Karpas-422 (cell line): ENCODE data around the gene FOXP4. TPM values are rescaled to one million over a fixed set of nuclear protein-coding genes. Genes with fewer than 3 reads are reported as not detected.

Experiments
- DNase-seq: peaks from one replicate; pipeline ENCODE4 v3.0.0-alpha.2; 2015
- H2AFZ ChIP-seq: fragments of 200-600 bp; sonication (generic); 2 replicates; pipeline ENCODE4 v1.6.1; 2014; ENCODE audit warnings: antibody characterized with exemption, low read length, mixed read lengths
- H3K27ac ChIP-seq: fragments of 200-600 bp; sonication (generic); 2 replicates; pipeline ENCODE4 v1.5.1; 2014; ENCODE audit warnings: mild to moderate bottlenecking, low read length, moderate library complexity
- H3K27me3 ChIP-seq: fragments of 200-600 bp; sonication (generic); 2 replicates; pipeline ENCODE4 v1.6.1; 2014; ENCODE audit warnings: low read length, mixed read lengths
- H3K36me3 ChIP-seq: fragments of 200-600 bp; sonication (generic); 2 replicates; pipeline ENCODE4 v1.6.1; 2014; ENCODE audit warnings: low read length, mixed read lengths; ENCODE audit not compliant: insufficient read depth
- H3K4me1 ChIP-seq: fragments of 200-600 bp; sonication (generic); 2 replicates; pipeline ENCODE4 v1.6.1; 2014; ENCODE audit warnings: mild to moderate bottlenecking, low read length, mixed read lengths
- H3K4me2 ChIP-seq: fragments of 200-600 bp; sonication (generic); 2 replicates; pipeline ENCODE4 v1.6.1; 2014; ENCODE audit warnings: low read length, low read depth, mild to moderate bottlenecking; ENCODE audit not compliant: poor library complexity, severe bottlenecking
- H3K4me3 ChIP-seq: fragments of 200-600 bp; sonication (generic); 2 replicates; pipeline ENCODE4 v1.5.1; 2014; ENCODE audit warnings: mild to moderate bottlenecking, antibody characterized with exemption, low read length, mixed read lengths
- H3K79me2 ChIP-seq: fragments of 200-600 bp; sonication (generic); 2 replicates; pipeline ENCODE4 v1.6.1; 2014; ENCODE audit warnings: mild to moderate bottlenecking, low read length, mixed read lengths
- H3K9ac ChIP-seq: fragments of 200-600 bp; sonication (generic); 2 replicates; pipeline ENCODE4 v1.6.0; 2014; ENCODE audit warnings: low read length
- H3K9me2 ChIP-seq: fragments of 200-600 bp; sonication (generic), shearing (Covaris generic); replicated peaks from 2 replicates; pipeline ENCODE4 v1.6.0; 2014; ENCODE audit warnings: mild to moderate bottlenecking, low read length, moderate library complexity; ENCODE audit not compliant: insufficient read depth
- H3K9me3 ChIP-seq: fragments of 300-700, 200-600 bp; sonication (generic); 2 replicates; pipeline ENCODE4 v1.6.1; 2014; ENCODE audit warnings: low read length, mixed read lengths
- H4K20me1 ChIP-seq: fragments of 200-600 bp; sonication (generic); 2 replicates; pipeline ENCODE4 v1.6.1; 2014; ENCODE audit warnings: mild to moderate bottlenecking, antibody characterized with exemption, low read length, low read depth; ENCODE audit not compliant: insufficient read depth
- total RNA-seq: library from RNA; depleted of rRNA; stranded (reverse); fragments of >200 nt; shearing (Covaris generic); gene quantifications from 2 replicates; pipeline ENCODE4 v1.2.3, GENCODE V29; 2014; ENCODE audit warnings: low replicate concordance

FOXP4 gene
- total RNA-seq, 1 experiment from 2014 or later = 5.0 TPM

DNA sequence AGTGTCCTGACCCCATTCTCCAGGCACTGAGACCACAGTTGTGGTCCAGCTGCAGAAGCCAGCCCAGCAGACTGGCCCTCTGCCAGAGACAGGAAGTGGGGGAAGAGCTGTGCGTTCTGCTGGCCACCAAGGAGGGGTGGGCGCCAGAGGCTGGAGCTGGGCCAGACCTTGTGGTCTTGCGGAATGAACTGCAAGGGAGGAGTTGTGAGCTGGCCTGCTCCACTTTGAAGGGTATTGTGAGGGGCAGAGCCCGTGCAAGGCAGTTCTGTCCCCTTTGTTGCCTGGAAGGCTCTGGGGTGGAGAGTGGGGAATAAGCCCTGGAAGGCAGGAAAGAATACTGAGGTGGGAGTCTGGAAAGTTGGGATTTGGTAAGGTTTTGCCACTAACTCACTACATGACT, 88.5 kb downstream of the FOXP4 start:
- no peak for DNase-seq
- Histone ChIP-seq H3K9ac (no peak overlapping the region), H2AFZ (no peak overlapping the region), H3K36me3 (no peaks in the 10 kb centered on the region), H3K4me2 (no peak overlapping the region), H3K27me3 (no peaks in the 10 kb centered on the region), H3K4me1 (no peaks in the 10 kb centered on the region), H3K9me2 (no peaks in the 10 kb centered on the region), H3K4me3 (no peak overlapping the region), H3K9me3 (no peaks in the 10 kb centered on the region), H4K20me1 (no peaks in the 10 kb centered on the region), H3K27ac (no peak overlapping the region), H3K79me2 (no peaks in the 10 kb centered on the region)

DNA sequence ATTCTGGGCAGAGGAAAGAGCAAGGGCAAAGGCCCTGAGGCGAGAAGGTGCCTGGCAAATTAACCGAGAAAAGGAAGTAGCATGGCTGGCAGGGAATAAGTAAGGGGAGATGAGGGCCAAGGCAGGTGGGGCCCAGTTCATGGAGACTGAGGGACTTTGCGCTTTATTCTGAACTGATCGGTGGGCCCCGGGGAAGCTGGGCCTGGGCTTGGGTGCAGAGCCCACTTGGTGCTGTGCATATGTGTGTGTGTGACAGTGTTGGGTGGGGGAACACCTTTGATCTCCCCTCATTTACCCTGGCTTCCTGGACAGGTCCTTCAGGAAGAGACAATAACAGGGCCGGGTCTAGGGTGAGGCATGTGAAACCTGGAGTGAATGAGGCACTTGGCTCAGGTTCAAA, 89.2 kb downstream of the FOXP4 start:
- Histone ChIP-seq H3K9ac (no peak overlapping the region), H3K9me2 (no peaks in the 10 kb centered on the region), H3K4me1 (no peaks in the 10 kb centered on the region), H3K36me3 (no peaks in the 10 kb centered on the region), H2AFZ (no peak overlapping the region), H3K4me2 (no peak overlapping the region), H3K9me3 (no peaks in the 10 kb centered on the region), H3K79me2 (no peaks in the 10 kb centered on the region), H3K27me3 (no peaks in the 10 kb centered on the region), H4K20me1 (no peaks in the 10 kb centered on the region), H3K4me3 (no peak overlapping the region), H3K27ac (no peak overlapping the region)
- no peak for DNase-seq

DNA sequence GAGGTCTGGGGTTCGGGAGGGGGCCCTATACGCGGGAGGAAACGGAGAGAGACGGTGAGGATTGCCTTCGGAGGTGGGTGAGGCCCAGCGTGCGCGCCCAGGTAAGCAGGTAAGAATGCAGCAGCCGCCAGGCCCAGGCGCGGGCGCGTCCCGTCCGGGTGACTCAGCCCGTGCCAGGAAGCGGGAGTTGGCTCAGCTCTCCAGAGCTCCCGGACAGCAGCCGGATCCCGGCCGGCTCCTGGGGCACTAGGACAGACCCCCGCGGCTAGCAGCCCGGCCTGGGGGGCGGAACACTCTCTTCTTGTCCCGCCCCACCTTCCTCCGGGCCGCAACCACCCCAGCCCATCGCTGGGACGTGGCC, 90.6 kb downstream of the FOXP4 start:
- Histone ChIP-seq H3K79me2 (no peaks in the 10 kb centered on the region), H2AFZ (no peak overlapping the region), H3K4me3 (no peak overlapping the region), H3K36me3 (no peaks in the 10 kb centered on the region), H3K9me3 (no peaks in the 10 kb centered on the region), H3K4me1 (no peaks in the 10 kb centered on the region), H3K9ac (no peak overlapping the region), H3K9me2 (no peaks in the 10 kb centered on the region), H4K20me1 (no peaks in the 10 kb centered on the region), H3K27ac (no peak overlapping the region), H3K27me3 (no peaks in the 10 kb centered on the region), H3K4me2 (no peak overlapping the region)
- no peak for DNase-seq

DNA sequence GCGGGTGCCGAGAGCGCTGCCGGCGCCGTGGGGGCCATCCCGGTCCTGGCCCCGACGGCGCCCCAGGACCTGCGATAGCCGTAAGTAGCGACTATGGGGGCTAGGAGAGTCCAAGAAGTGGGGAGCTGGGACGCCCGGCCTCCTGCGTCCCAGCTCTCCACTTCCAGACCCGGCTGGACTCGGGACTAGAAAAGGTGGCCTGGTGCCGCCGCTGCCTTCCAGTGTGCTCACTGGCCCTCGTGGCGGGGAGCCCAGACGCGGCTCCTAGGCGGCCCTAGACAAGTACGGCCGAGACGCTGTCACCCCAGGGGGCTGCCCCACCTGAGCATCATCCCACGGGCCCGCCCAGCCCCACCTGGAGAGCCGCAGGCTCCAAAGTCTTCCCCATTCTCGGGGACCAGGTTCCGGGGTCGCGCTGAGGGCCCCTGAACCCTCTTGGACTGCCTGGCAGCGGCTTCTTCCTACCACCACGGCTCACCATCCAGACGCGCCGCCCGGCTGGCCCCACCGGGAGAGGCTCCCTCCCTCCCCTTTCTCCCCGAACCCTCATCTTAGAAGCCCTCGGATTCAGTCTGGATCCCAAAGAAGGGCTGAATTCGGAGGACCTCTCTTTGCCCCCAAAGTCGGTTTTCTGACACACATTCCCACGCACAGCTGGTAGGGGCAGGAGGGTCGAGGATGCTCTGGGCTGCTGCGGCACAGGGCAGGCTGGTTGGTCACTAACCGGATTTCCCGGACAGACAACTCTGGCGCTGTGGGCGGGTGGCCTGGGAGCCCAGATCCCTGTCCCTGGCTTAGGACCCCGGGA, 91.2 kb downstream of the FOXP4 start:
- Histone ChIP-seq H3K27me3 (no peaks in the 10 kb centered on the region), H2AFZ (no peak overlapping the region), H3K9me3 (no peaks in the 10 kb centered on the region), H3K4me2 (no peak overlapping the region), H3K9me2 (no peaks in the 10 kb centered on the region), H3K79me2 (no peaks in the 10 kb centered on the region), H3K36me3 (no peaks in the 10 kb centered on the region), H3K4me1 (no peaks in the 10 kb centered on the region), H3K27ac (no peak overlapping the region), H3K9ac (no peak overlapping the region), H4K20me1 (no peaks in the 10 kb centered on the region), H3K4me3 (no peak overlapping the region)
- no peak for DNase-seq

DNA sequence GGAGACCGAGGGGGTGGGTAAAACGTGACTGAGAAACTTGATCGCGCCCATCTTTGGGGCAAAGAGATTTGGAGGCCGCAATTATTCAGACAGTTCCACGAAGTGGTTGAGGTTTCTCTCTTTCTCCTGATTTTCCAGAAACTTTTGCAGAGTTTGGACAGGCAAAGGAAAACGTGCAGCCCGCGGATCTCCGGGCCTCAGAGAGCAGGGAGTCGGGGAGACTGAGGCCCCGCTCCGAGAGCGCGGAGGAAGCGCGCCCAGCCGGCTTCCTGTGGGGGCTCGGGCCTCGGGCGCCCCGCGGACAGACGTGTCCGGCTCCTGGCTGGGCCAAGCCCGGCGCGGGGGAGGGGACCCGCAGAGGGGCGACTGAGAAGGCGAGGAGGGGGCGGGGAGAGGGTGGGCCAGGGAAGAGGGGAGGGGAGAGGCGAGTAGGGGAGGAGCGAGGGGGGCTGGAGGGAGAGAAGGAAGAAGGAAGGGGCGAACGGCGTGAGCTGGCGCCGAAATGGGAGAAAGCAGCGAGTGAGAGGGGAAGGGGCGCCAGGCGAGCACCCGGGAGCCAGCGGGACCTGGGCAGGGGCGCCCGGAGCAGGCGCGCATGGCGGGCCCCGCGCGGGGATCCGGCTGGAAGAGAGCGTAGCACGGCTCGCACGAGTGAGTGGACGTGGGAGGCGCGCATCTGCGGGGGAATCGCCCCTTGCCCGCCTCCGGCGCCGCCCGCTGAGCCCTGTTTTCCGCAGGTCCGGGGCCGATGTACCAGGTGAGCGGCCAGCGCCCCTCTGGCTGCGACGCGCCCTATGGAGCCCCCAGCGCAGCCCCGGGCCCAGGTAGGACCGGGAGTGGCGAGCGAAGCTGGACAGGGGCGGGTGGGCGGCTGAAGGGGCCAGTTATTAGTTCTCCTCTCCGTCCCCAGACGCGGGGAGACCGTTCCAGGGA, 92.1 kb downstream of the FOXP4 start, which contains the start of gene MDFI:
Gene MDFI (plus strand): TSS at position 467 of the 933 bp plus-strand sequence. CDS start 282 bp downstream, at position 749.
- Histone ChIP-seq H3K79me2 (no peaks in the 10 kb centered on the region), H3K27ac (no peak within 1 kb of the TSS), H2AFZ (no peak within 1 kb of the TSS), H4K20me1 (no peaks in the 10 kb centered on the region), H3K36me3 (no peaks in the 10 kb centered on the region), H3K9ac (no peak within 1 kb of the TSS), H3K9me2 (no peaks in the 10 kb centered on the region), H3K4me2 (no peak within 1 kb of the TSS), H3K4me1 (no peaks in the 10 kb centered on the region), H3K27me3 (no peaks in the 10 kb centered on the region), H3K4me3 (no peak within 1 kb of the TSS), H3K9me3 (no peaks in the 10 kb centered on the region)
- DNase-seq = no peak

DNA sequence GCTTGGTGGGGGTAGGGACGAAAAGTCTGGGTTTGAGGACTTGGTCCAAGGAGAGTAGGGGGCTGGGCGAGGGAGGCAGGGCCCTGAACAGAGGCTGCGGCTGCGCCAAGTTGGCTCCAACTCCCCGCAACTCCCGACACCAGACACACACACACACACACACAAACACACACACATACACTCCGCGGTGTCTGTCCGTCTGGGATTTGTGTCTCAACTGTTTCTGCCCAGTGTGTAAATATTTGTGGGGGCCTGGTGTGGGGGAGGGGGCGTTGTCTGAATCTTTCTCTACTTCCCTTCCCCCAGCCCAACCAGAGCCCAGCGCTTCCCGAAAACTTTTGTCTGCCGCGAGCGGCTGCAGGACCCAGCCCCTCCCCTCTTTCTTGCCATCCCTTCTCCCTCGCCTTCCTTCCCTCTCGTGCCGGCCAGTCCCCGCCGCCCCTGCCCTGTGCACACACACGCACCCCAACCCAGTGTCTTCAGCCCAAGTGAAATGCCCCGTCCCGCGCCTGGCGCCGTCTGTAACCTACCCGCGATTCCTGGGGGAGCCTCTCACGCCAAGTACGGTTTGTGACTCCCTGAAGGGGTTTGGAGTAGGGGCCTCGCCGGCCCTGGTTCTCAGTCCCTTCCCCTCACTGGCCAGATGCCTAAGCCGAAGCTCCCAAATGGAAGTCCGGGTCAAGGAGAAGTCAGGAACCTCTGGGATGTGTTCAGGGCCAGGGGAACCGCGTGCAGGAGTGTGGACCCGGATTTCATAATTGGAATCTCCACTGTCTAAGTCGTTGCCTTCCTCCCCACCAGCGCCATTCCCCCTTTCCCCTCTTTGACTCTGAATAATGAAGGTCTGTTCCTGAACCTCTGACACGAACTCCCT, 93.0 kb downstream of the FOXP4 start:
- Histone ChIP-seq H3K27ac (no peak overlapping the region), H3K27me3 (no peaks in the 10 kb centered on the region), H4K20me1 (no peaks in the 10 kb centered on the region), H3K9ac (no peak overlapping the region), H2AFZ (no peak overlapping the region), H3K4me3 (no peak overlapping the region), H3K9me2 (no peaks in the 10 kb centered on the region), H3K9me3 (no peaks in the 10 kb centered on the region), H3K79me2 (no peaks in the 10 kb centered on the region), H3K4me2 (no peak overlapping the region), H3K4me1 (no peaks in the 10 kb centered on the region), H3K36me3 (no peaks in the 10 kb centered on the region)
- no peak for DNase-seq

DNA sequence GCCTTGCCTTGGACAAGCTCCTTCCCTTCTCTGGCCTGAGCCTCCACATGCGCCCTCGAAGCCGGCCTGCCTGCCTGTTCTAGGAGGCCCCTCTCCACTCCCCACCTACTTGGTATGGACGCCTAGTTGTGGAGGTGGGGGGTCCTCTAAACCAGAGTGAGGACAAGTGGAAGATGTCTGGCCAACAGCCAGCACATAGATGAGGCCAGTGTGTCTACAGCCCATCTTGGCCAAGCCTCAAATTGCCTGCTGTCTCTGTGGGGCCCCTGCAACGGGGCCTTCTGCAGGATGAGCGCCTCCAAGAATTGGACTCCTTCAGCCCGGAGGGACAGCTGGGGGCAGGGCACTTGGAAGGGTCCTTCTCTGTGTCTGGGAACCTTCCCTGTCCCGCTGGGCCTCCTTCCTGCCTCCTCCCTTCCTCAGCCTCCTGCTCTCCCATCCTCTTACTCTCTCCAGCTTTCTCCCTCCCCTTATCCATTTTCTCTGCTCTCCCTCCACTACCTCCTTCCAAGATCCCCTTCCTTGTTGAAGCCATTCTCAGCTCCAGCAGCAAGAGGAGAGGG, 93.7 kb downstream of the FOXP4 start:
- no peak overlapping the region for H3K27ac ChIP-seq
- DNase-seq = no peak
- H3K4me2 ChIP-seq = no peak overlapping the region
- H3K9me2 ChIP-seq = no peaks in the 10 kb centered on the region
- no peaks in the 10 kb centered on the region for H3K4me1 ChIP-seq
- H3K9me3 ChIP-seq = no peaks in the 10 kb centered on the region
- H3K4me3 ChIP-seq = no peak overlapping the region
- no peak overlapping the region for H2AFZ ChIP-seq
- H3K36me3 ChIP-seq = no peaks in the 10 kb centered on the region
- H4K20me1 ChIP-seq = no peaks in the 10 kb centered on the region
- no peaks in the 10 kb centered on the region for H3K79me2 ChIP-seq
- H3K27me3 ChIP-seq = no peaks in the 10 kb centered on the region
- H3K9ac ChIP-seq = no peak overlapping the region
